ENCODE data around the gene CCN5. TPM values are rescaled to one million over a fixed set of nuclear protein-coding genes. Genes with fewer than 3 reads are reported as not detected.
A peak's percentile ranks its signal among the peaks of the same experiment; 100 is the strongest.

Gene CCN5
- total and polyA plus RNA-seq, 7 donors, result 1.0 to 48.7 (median 15.0) TPM

DNA sequence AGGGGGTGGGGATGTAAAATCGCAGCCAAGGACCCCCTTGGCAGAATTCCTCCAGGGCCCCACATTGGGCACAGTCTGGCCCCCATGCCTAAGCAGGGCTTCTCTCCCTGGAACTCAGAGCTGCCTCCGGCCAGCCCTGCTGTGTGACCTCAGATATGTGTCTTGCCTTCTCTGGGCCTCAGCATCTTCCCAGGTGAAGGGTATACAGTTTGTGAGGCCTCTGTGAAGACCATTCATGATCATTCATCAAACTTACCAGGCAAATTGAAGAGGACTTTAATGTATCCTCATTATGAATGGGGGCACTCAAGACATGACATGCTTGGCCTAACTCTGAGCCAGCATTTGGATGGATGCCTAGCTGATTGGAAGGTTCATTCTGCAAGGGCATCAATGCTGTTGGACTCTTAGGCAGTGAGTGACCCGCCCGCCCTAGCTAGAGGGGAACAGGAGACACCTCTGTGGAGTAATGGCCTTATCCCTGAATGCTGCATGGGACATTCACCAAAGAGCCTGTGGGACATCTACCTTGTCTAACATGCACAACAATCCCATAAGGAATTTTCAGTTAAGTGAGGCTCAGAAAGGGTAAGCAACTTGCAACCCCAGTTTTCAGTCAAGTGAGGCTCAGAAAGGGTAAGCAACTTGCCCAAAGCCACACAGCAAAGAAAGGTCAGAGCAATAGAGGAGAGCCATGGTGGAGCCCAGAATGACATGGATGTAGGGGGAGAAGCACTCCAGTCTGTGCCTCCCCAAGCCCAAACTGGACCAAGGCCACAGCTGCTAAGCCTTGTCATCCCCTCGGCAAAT lies 535 bp downstream of the CCN5 start:
- H3K27me3 ChIP-seq, result no peaks in the 10 kb centered on the region
- intact Hi-C loops (cut with DNase I), result no loop called here
- peak; percentile 52 for DNase-seq
- H3K9me3 ChIP-seq, result no peaks in the 10 kb centered on the region
- peak overlapping the region in 2 of 4 donors; percentile 5 to 9 for H3K4me3 ChIP-seq
- H3K36me3 ChIP-seq, result no peaks in the 10 kb centered on the region
- WGBS, 2 donors, result 77 to 87% methylated on average over 5 of the region's 5 CpGs
- H3K27ac ChIP-seq, result peak overlapping the region in 3 of 4 donors; percentile 62 to 83 (median 71)
- TF ChIP-seq POLR2AphosphoS5 (IDR thresholded peaks at IDR 0.05) (no peak), EP300 (IDR thresholded peaks at IDR 0.05) (no peak), POLR2A (IDR thresholded peaks at IDR 0.05) (no peak)
- TF ChIP-seq, protein P1, sequence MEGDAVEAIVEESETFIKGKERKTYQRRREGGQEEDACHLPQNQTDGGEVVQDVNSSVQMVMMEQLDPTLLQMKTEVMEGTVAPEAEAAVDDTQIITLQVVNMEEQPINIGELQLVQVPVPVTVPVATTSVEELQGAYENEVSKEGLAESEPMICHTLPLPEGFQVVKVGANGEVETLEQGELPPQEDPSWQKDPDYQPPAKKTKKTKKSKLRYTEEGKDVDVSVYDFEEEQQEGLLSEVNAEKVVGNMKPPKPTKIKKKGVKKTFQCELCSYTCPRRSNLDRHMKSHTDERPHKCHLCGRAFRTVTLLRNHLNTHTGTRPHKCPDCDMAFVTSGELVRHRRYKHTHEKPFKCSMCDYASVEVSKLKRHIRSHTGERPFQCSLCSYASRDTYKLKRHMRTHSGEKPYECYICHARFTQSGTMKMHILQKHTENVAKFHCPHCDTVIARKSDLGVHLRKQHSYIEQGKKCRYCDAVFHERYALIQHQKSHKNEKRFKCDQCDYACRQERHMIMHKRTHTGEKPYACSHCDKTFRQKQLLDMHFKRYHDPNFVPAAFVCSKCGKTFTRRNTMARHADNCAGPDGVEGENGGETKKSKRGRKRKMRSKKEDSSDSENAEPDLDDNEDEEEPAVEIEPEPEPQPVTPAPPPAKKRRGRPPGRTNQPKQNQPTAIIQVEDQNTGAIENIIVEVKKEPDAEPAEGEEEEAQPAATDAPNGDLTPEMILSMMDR (IDR thresholded peaks at IDR 0.05), result no peak
- H3K4me1 ChIP-seq, result peaks cover 0 to 32% (median 26%) of the 10 kb centered on the region in 4 donors

DNA sequence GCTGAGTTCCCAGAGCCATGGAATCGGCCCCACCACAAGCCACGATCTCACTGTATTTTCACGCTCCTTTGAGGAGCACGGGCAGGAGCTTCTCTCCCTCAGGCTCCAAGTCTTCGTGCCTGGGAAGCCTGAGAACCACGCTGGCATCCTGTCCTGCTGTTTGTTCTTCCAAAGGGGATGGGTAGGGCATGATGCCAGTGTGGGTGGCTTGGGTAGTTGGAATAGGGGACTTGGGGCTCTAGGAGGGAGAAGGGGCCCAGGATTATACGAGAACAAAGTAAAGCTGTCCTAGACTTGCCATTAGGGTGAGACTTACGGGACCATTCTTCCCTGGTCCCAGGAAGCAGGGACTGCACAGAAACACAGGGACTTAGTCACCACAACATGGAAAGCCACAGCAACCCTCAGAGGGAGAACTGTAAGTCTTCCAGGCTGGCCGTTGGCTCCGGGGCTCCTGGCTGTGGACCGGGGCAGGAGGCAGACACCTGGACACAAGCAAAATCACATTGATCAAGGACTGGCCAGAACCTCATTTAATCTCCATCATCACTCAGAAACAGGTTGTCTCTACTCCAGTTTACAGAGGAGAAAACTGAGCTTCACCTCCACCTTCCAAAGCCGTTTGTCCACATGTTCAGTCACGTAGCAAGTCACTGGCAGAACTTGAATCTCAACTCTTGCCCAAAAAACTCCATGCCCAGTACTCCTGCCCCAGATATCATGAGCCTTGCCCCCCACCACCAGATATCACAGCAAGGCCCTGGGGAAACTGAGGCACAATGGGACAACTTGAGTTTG lies 1.3 kb downstream of the CCN5 start:
- intact Hi-C loops (cut with DNase I), result no loop called here
- Histone ChIP-seq H3K27me3 (no peaks in the 10 kb centered on the region), H3K27ac (peak overlapping the region in 3 of 4 donors; percentile 24 to 83 (median 38)), H3K4me1 (peaks cover 0 to 40% (median 30%) of the 10 kb centered on the region in 4 donors), H3K4me3 (no peak overlapping the region), H3K36me3 (no peaks in the 10 kb centered on the region), H3K9me3 (no peaks in the 10 kb centered on the region)
- DNase-seq, result peak; percentile 55
- no peak for TF ChIP-seq POLR2AphosphoS5 (IDR thresholded peaks at IDR 0.05)
- TF ChIP-seq POLR2A (IDR thresholded peaks at IDR 0.05), result no peak
- TF ChIP-seq EP300 (IDR thresholded peaks at IDR 0.05), result no peak
- TF ChIP-seq, protein P1 (IDR thresholded peaks at IDR 0.05), result no peak
- WGBS, 2 donors, result 80 to 91% methylated on average over 13 of the region's 13 CpGs

DNA sequence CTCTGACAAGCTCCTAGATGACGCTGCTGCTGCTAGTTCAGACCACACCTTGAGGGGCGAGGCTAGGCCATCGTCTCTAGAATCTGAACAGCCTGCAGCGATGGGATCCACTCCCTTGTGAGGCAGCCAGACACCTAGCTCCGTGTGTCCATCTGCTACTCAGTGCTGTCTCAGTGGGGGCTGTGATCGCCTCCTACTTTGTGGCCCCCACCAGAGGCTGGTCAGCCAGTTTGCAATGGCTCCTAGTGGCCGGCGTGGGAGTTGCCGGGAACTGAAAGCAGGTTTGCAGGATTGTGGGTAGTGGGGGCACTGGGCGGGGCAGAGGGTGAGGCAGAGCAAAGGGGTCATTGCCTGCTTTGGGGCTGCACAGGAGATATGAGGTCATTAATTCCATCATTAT lies 2.8 kb downstream of the CCN5 start:
- peak overlapping the region in 1 of 4 donors; percentile 83 for H3K27ac ChIP-seq
- H3K4me1 ChIP-seq, result peaks cover 0 to 41% (median 32%) of the 10 kb centered on the region in 4 donors
- 28 to 66% methylated on average over 10 of the region's 10 CpGs for WGBS, 2 donors
- intact Hi-C loops (cut with DNase I), result no loop called here
- H3K27me3 ChIP-seq, result no peaks in the 10 kb centered on the region
- H3K4me3 ChIP-seq, result no peak overlapping the region
- TF ChIP-seq POLR2AphosphoS5 (IDR thresholded peaks at IDR 0.05), result no peak
- TF ChIP-seq, protein P1 (IDR thresholded peaks at IDR 0.05), result no peak
- no peak for TF ChIP-seq POLR2A (IDR thresholded peaks at IDR 0.05)
- TF ChIP-seq EP300 (IDR thresholded peaks at IDR 0.05), result no peak
- DNase-seq, result peak; percentile 59
- peaks cover 0 to 2% (median 0%) of the 10 kb centered on the region in 4 donors for H3K9me3 ChIP-seq
- no peaks in the 10 kb centered on the region for H3K36me3 ChIP-seq

DNA sequence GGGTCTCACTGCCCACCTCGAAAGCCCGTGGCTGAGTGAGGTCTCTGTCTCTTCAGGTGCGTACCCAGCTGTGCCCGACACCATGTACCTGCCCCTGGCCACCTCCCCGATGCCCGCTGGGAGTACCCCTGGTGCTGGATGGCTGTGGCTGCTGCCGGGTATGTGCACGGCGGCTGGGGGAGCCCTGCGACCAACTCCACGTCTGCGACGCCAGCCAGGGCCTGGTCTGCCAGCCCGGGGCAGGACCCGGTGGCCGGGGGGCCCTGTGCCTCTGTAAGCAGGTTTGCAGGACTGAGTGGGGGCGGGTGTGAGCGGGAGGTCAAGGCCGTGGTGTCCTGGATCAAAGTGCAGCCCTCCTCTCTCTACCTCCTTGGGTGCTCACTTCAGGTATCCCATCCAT lies 4.7 kb downstream of the CCN5 start:
- Histone ChIP-seq H3K36me3 (no peaks in the 10 kb centered on the region), H3K4me1 (peaks cover 0 to 31% (median 24%) of the 10 kb centered on the region in 4 donors), H3K4me3 (no peak overlapping the region), H3K27me3 (no peaks in the 10 kb centered on the region), H3K9me3 (peaks cover 0 to 2% (median 0%) of the 10 kb centered on the region in 4 donors), H3K27ac (peak overlapping the region; percentile 49 to 83 (median 65))
- WGBS, 2 donors, result 90 to 94% methylated on average over 19 of the region's 19 CpGs
- no peak for TF ChIP-seq EP300 (IDR thresholded peaks at IDR 0.05)
- no peak for TF ChIP-seq POLR2AphosphoS5 (IDR thresholded peaks at IDR 0.05)
- TF ChIP-seq, protein P1 (IDR thresholded peaks at IDR 0.05), result no peak
- TF ChIP-seq POLR2A (IDR thresholded peaks at IDR 0.05), result no peak
- intact Hi-C loops (cut with DNase I), result loop anchor here (10.0 kb wide), 1 partner anchor 405 kb away; the partner anchor contains the start of gene FITM2
- no peak for DNase-seq
